Measurements from ENCODE around the gene CCDC89.
"Not testable (repeated sequence)": the region's sequence is repeated elsewhere in the genome, so short reads cannot be mapped to it uniquely, and the experiment has no call there.

CCDC89 gene

GRCh38 chr11:85673393-85673792 lies 12.6 kb downstream of the CCDC89 start:
- no peak overlapping the region for H2AFZ ChIP-seq (ENCODE audit: low read length)
- no CpG with 5 or more reads among the region's 3 CpGs for WGBS, 2 donors (ENCODE audit: extremely low coverage in 2 of 2, insufficient read length in 2 of 2, insufficient replicate concordance in 1 of 2)
- no peak overlapping the region for H4K91ac ChIP-seq (ENCODE audit: low read depth, low read length, poor library complexity)
- no peak overlapping the region for H3K9ac ChIP-seq (ENCODE audit: low read depth, low read length, poor library complexity)
- H3K36me3 ChIP-seq (replicated peaks in 1 of 2; ENCODE audit: control insufficient read depth in 2 of 2, insufficient read depth in 2 of 2, low read length in 2 of 2): no peaks in the 10 kb centered on the region
- no peaks in the 10 kb centered on the region for H3K79me1 ChIP-seq (ENCODE audit: low read depth, low read length)
- H3K14ac ChIP-seq (ENCODE audit: low read length): no peak overlapping the region
- no peak overlapping the region for H2AK5ac ChIP-seq (ENCODE audit: low read depth, low read length)
- H2BK12ac ChIP-seq (ENCODE audit: low read length): no peak overlapping the region
- no peak overlapping the region for H3K27ac ChIP-seq (replicated peaks; ENCODE audit: low read length)
- H3K4me2 ChIP-seq (ENCODE audit: insufficient read depth, low read length, poor library complexity, severe bottlenecking): no peak overlapping the region
- no peak overlapping the region for H3K23ac ChIP-seq (ENCODE audit: low read depth, low read length, poor library complexity)
- H3K4me3 ChIP-seq (ENCODE audit: low read length in 2 of 2): no peak overlapping the region
- no peak overlapping the region for H3K4ac ChIP-seq (ENCODE audit: low read length)
- DNase-seq (ENCODE audit: low spot score): no peak
- no peak overlapping the region for H4K8ac ChIP-seq (ENCODE audit: low read depth, low read length)
- no peak overlapping the region for H2BK120ac ChIP-seq (ENCODE audit: low read depth, low read length)
- peaks cover 0 to 12% (median 0%) of the 10 kb centered on the region in 3 experiments for H3K27me3 ChIP-seq (ENCODE audit: control insufficient read depth in 3 of 3, insufficient read depth in 3 of 3, low read depth in 1 of 3, low read length in 3 of 3)
- H3K9me3 ChIP-seq (replicated peaks in 1 of 2; ENCODE audit: control insufficient read depth in 2 of 2, insufficient read depth in 1 of 2, low read depth in 1 of 2, low read length in 2 of 2): peaks cover 0 to 7% of the 10 kb centered on the region in 2 donors
- no peak overlapping the region for H2BK5ac ChIP-seq (ENCODE audit: low read length)
- H3K4me1 ChIP-seq (ENCODE audit: control insufficient read depth in 2 of 2, insufficient read depth in 1 of 2, low read depth in 1 of 2, low read length in 2 of 2): no peaks in the 10 kb centered on the region
- no peak overlapping the region for H3K18ac ChIP-seq (ENCODE audit: low read length)
- H2BK15ac ChIP-seq (ENCODE audit: low read length): no peak overlapping the region

- H4K91ac ChIP-seq (ENCODE audit: low read depth, low read length, poor library complexity): no peak overlapping the region
- no peak overlapping the region for H3K4me2 ChIP-seq (ENCODE audit: insufficient read depth, low read length, poor library complexity, severe bottlenecking)
- H2BK120ac ChIP-seq (ENCODE audit: low read depth, low read length): no peak overlapping the region
- no peak overlapping the region for H3K14ac ChIP-seq (ENCODE audit: low read length)
- no peak overlapping the region for H2AK5ac ChIP-seq (ENCODE audit: low read depth, low read length)
- no peak overlapping the region for H3K4ac ChIP-seq (ENCODE audit: low read length)
- no peak overlapping the region for H2BK12ac ChIP-seq (ENCODE audit: low read length)
- H3K18ac ChIP-seq (ENCODE audit: low read length): no peak overlapping the region
- no peak for DNase-seq (ENCODE audit: low spot score)
- H3K9ac ChIP-seq (ENCODE audit: low read depth, low read length, poor library complexity): no peak overlapping the region
- no peaks in the 10 kb centered on the region for H3K4me1 ChIP-seq (ENCODE audit: control insufficient read depth in 2 of 2, insufficient read depth in 1 of 2, low read depth in 1 of 2, low read length in 2 of 2)
- H2BK5ac ChIP-seq (ENCODE audit: low read length): no peak overlapping the region
- no peak overlapping the region for H3K4me3 ChIP-seq (ENCODE audit: low read length in 2 of 2)
- H3K9me3 ChIP-seq (replicated peaks in 1 of 2; ENCODE audit: control insufficient read depth in 2 of 2, insufficient read depth in 1 of 2, low read depth in 1 of 2, low read length in 2 of 2): peaks cover 0 to 7% of the 10 kb centered on the region in 2 donors
- no peak overlapping the region for H3K23ac ChIP-seq (ENCODE audit: low read depth, low read length, poor library complexity)
- H2AFZ ChIP-seq (ENCODE audit: low read length): no peak overlapping the region
- no peaks in the 10 kb centered on the region for H3K79me1 ChIP-seq (ENCODE audit: low read depth, low read length)
- no peak overlapping the region for H2BK15ac ChIP-seq (ENCODE audit: low read length)
- no peaks in the 10 kb centered on the region for H3K36me3 ChIP-seq (replicated peaks in 1 of 2; ENCODE audit: control insufficient read depth in 2 of 2, insufficient read depth in 2 of 2, low read length in 2 of 2)
- no peak overlapping the region for H4K8ac ChIP-seq (ENCODE audit: low read depth, low read length)
- no peak overlapping the region for H3K27ac ChIP-seq (replicated peaks; ENCODE audit: low read length)
- peaks cover 0 to 12% (median 0%) of the 10 kb centered on the region in 3 experiments for H3K27me3 ChIP-seq (ENCODE audit: control insufficient read depth in 3 of 3, insufficient read depth in 3 of 3, low read depth in 1 of 3, low read length in 3 of 3)
- no CpG with 5 or more reads among the region's 8 CpGs for WGBS, 2 donors (ENCODE audit: extremely low coverage in 2 of 2, insufficient read length in 2 of 2, insufficient replicate concordance in 1 of 2)
Observed at GRCh38 chr11:85672105-85672902, 13.7 kb downstream of the CCDC89 start.

GRCh38 chr11:85670949-85671663 lies 14.9 kb downstream of the CCDC89 start:
- peaks cover 0 to 12% (median 0%) of the 10 kb centered on the region in 3 experiments for H3K27me3 ChIP-seq (ENCODE audit: control insufficient read depth in 3 of 3, insufficient read depth in 3 of 3, low read depth in 1 of 3, low read length in 3 of 3)
- not testable (repeated sequence) for H3K4me3 ChIP-seq (ENCODE audit: low read length in 2 of 2); DNase-seq (ENCODE audit: low spot score); H4K91ac ChIP-seq (ENCODE audit: low read depth, low read length, poor library complexity); H3K4me2 ChIP-seq (ENCODE audit: insufficient read depth, low read length, poor library complexity, severe bottlenecking); H3K36me3 ChIP-seq (replicated peaks in 1 of 2; ENCODE audit: control insufficient read depth in 2 of 2, insufficient read depth in 2 of 2, low read length in 2 of 2); H2BK12ac ChIP-seq (ENCODE audit: low read length); H3K14ac ChIP-seq (ENCODE audit: low read length); H3K9me3 ChIP-seq (replicated peaks in 1 of 2; ENCODE audit: control insufficient read depth in 2 of 2, insufficient read depth in 1 of 2, low read depth in 1 of 2, low read length in 2 of 2); H3K9ac ChIP-seq (ENCODE audit: low read depth, low read length, poor library complexity); H2BK5ac ChIP-seq (ENCODE audit: low read length); H3K4ac ChIP-seq (ENCODE audit: low read length); H2BK120ac ChIP-seq (ENCODE audit: low read depth, low read length); H2BK15ac ChIP-seq (ENCODE audit: low read length); H3K23ac ChIP-seq (ENCODE audit: low read depth, low read length, poor library complexity); H3K79me1 ChIP-seq (ENCODE audit: low read depth, low read length); H4K8ac ChIP-seq (ENCODE audit: low read depth, low read length); H2AK5ac ChIP-seq (ENCODE audit: low read depth, low read length); H3K4me1 ChIP-seq (ENCODE audit: control insufficient read depth in 2 of 2, insufficient read depth in 1 of 2, low read depth in 1 of 2, low read length in 2 of 2); H2AFZ ChIP-seq (ENCODE audit: low read length); H3K18ac ChIP-seq (ENCODE audit: low read length); H3K27ac ChIP-seq (replicated peaks; ENCODE audit: low read length)

- WGBS, 2 donors (ENCODE audit: extremely low coverage in 2 of 2, insufficient read length in 2 of 2, insufficient replicate concordance in 1 of 2): no CpG with 5 or more reads among the region's 1 CpG
Observed at GRCh38 chr11:85668157-85668556, 17.8 kb downstream of the CCDC89 start.

More at GRCh38 chr11:85668157-85668556, 17.8 kb downstream of the CCDC89 start:
- H3K27ac ChIP-seq (replicated peaks; ENCODE audit: low read length): no peak overlapping the region
- H2BK15ac ChIP-seq (ENCODE audit: low read length): no peak overlapping the region
- no peak overlapping the region for H3K9ac ChIP-seq (ENCODE audit: low read depth, low read length, poor library complexity)
- peaks cover 0 to 2% (median 0%) of the 10 kb centered on the region in 3 experiments for H3K27me3 ChIP-seq (ENCODE audit: control insufficient read depth in 3 of 3, insufficient read depth in 3 of 3, low read depth in 1 of 3, low read length in 3 of 3)
- H3K4me2 ChIP-seq (ENCODE audit: insufficient read depth, low read length, poor library complexity, severe bottlenecking): no peak overlapping the region
- H3K4me1 ChIP-seq (ENCODE audit: control insufficient read depth in 2 of 2, insufficient read depth in 1 of 2, low read depth in 1 of 2, low read length in 2 of 2): peaks cover 0 to 5% of the 10 kb centered on the region in 2 donors
- no peak overlapping the region for H4K8ac ChIP-seq (ENCODE audit: low read depth, low read length)
- no peak overlapping the region for H2AFZ ChIP-seq (ENCODE audit: low read length)
- no peak overlapping the region for H3K4ac ChIP-seq (ENCODE audit: low read length)
- no peaks in the 10 kb centered on the region for H3K9me3 ChIP-seq (replicated peaks in 1 of 2; ENCODE audit: control insufficient read depth in 2 of 2, insufficient read depth in 1 of 2, low read depth in 1 of 2, low read length in 2 of 2)
- no peak overlapping the region for H2AK5ac ChIP-seq (ENCODE audit: low read depth, low read length)
- H2BK12ac ChIP-seq (ENCODE audit: low read length): no peak overlapping the region
- no peak for DNase-seq (ENCODE audit: low spot score)
- H3K18ac ChIP-seq (ENCODE audit: low read length): no peak overlapping the region
- H4K91ac ChIP-seq (ENCODE audit: low read depth, low read length, poor library complexity): no peak overlapping the region
- no peak overlapping the region for H3K14ac ChIP-seq (ENCODE audit: low read length)
- H3K79me1 ChIP-seq (ENCODE audit: low read depth, low read length): no peaks in the 10 kb centered on the region
- H2BK5ac ChIP-seq (ENCODE audit: low read length): no peak overlapping the region
- no peak overlapping the region for H2BK120ac ChIP-seq (ENCODE audit: low read depth, low read length)
- peaks cover 0 to 6% of the 10 kb centered on the region in 2 donors for H3K36me3 ChIP-seq (replicated peaks in 1 of 2; ENCODE audit: control insufficient read depth in 2 of 2, insufficient read depth in 2 of 2, low read length in 2 of 2)
- H3K4me3 ChIP-seq (ENCODE audit: low read length in 2 of 2): no peak overlapping the region
- no peak overlapping the region for H3K23ac ChIP-seq (ENCODE audit: low read depth, low read length, poor library complexity)

Measured in neuronal stem cell (in vitro differentiated cells).